GM21390 (cell line): Measurements from ENCODE around the gene CYB5R2.
"Not testable (repeated sequence)": the region's sequence is repeated elsewhere in the genome, so short reads cannot be mapped to it uniquely, and the experiment has no call there.

ENCODE experiments used
- ATAC-seq: cut with Tn5 transposase; IDR thresholded peaks from one replicate; pipeline ENCODE4 v1.9.1; 2021; ENCODE audit not compliant: unreplicated experiment

The CYB5R2 gene

DNA sequence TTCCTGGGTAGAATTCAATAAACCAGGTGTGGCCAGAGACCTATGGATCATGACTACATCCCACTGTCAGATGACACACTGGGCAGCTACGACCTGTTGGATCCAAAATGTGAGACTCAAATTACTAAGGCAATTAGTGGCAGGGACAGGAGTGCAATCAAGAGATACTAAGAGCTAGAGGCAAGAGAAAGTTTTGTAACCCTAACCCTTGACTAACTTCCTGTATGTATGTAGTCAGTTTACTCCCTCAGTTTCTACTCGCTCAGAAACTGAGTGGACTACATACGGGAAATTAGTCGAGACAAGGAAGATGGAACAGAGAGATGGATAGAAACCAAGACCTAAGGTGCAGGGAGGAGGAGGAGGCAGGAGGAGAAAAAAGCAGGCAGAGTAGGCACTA is 2.7 kb downstream of the CYB5R2 start:
- no peak for ATAC-seq

DNA sequence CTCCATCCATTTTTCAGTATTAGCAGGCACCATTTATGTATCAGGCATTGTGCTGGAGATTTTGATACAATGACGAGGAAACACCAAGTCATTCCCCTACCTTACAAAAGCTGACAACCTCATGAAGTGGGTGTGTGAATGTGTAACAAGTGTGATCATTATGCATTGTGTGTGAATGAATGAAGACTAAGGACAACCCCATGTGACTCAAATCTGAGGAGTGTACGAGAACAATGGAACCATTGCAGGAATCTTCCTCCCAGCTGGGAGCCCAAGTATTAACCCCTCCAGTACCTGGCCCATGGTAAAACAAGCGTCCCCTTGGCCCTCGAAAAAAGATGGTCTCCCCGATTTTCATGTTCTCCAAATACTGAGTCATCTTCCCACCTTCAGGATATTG is 4.4 kb downstream of the CYB5R2 start:
- ATAC-seq, result no peak

DNA sequence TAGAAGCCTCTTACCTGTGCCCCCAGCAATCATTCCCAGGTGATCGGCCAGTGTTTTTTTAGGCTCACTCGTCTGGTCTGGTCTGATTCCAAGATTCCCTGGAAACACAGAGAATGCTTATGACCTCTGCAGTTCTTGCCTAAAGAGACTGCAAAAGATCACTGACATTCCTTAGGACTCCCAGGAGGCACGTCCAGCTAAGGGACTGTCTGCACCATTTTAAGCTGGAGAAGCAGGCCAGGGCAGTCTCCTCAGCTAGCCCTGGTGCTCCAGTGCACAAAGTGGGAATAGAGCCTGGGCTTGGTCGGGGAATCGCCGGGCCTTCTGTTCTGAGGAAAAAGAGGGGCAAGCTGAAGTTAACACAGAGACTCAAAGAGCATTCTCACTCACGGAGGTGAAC is 4.8 kb downstream of the CYB5R2 start:
- ATAC-seq, result no peak

DNA sequence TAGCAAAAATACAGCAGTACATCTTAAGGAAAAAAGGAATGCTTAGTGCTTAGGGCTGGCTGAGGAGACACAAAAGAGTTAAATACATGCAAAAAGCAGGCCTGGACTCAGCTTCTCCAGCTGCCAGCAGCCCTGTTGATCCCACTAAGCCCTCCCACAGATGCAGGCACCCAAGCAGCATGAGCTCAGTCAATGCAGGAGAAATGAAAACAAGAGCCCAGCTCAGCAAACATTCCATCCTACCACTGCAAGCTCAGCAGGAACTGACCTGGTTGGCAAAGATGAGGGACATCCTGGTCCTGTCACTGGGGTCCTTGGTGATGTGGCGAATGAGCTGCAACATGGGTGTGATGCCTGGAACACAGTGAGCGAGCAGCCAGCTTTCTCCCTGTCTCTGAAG is 5.8 kb downstream of the CYB5R2 start:
- ATAC-seq, result no peak

DNA sequence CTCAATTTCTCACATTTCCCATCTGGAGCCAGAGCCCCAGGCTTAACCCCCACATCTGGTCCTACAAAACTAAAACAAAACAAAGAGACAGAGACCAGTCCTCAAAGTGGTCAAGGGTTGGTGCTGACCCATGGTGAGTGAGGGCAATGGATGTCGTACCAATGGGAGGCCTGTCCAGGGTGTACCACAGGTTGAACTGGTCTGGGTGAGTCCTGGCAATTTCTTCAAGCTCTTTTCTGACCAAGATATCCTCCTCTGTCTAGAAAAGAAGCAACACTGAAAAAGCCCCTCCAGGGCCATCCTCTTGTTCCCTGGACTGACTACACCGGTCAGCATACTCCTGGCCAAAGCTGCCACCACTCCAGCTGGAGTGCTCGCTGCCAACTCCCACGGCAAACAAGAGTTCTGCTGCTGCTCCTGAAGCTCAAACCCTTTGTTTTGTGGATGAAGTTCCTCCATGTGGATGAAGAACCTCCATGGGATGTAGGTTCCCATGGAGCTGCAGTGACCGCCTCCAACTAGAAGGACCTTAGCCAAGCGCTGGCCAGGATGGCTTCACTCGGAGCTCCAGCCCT is 6.9 kb downstream of the CYB5R2 start:
- no peak for ATAC-seq

GRCh38 chr11:7665473-7666291 is 7.6 kb downstream of the CYB5R2 start:
- ATAC-seq, result peak; percentile 98

GRCh38 chr11:7664867-7665266 is 8.4 kb downstream of the CYB5R2 start:
- no peak for ATAC-seq

- ATAC-seq, result not testable (repeated sequence)
These were observed 9.8 kb downstream of the CYB5R2 start for GRCh38 chr11:7663531-7663930.

DNA sequence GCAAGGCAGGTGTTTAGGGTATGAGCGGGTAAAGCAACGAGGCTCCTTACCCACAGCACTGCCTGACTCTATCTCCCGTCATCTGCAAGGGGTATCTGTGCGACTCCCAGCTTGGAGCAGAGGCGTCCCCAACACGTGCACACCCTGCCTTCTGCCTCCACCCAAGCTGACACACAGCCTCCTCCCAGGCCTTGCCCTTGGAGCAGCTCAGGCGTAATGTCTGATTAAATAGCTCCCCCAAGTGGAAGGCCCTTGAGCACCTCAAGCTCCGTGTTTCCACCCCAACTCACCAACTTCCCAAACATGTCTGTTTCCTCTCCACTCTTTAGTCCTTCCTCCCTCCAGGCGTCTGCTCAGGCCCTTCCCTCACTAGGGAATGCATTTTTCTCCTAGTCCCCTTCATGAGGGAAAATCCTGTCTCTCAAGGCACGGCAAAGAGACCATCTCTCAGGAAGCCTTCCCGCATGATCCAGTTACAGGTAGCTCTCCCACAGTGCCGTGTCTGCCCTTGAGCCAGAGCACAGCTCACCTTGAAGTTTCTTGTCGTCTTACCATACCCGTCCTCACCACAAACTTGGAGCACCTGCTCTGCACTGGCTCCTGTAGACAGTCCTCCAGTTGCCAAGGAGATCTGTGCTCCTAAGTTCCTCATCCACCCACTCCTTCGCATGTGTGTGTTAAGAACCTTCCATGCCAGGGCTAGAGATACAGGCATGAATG is 15.8 kb downstream of the CYB5R2 start:
- no peak for ATAC-seq

DNA sequence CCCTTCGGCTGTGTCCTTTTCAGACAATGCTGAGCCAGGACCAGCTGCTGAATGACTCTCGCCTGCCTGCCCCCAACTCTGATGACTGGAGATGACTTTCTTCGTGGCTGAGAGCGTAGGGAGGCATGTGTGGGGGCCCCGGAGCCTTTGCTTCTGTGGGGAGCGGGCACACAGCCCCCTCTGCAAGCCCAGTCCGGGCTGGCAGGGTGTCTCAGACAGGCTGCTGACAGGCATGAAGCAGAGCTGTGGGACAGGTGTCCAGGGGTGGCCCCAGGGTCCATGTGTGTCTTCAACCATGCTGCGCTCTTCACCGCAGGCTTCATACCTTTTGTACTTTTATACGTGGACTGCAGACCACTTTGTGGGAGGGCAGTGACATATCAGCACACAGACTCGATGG is 16.6 kb downstream of the CYB5R2 start:
- no peak for ATAC-seq

- ATAC-seq, result no peak
These were observed 17.8 kb downstream of the CYB5R2 start for GRCh38 chr11:7655253-7656217.

DNA sequence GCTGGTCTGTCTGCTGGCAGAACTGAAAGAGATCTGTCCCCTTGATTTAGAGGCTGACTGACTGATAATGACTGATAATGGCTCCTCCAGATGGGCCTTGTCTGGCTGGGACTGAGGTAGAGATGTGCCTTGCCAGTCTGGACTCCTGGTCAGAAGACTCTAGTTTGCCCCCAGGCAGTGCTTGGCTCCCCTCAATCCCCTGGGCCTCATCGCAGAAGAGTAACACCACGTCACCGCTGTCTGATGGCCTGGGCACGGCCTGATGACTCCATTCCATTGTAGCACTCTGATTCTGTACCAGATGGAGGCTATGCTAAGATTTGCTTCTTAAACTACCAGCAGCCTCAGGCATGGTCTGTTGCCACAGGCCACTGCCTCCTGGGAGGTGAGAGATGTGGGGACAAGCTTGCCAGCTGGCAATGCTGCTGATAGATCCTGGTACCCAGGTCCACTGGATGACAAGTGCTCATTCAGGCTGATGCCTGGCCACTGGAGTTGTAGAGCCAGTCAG is 19.1 kb downstream of the CYB5R2 start:
- no peak for ATAC-seq

DNA sequence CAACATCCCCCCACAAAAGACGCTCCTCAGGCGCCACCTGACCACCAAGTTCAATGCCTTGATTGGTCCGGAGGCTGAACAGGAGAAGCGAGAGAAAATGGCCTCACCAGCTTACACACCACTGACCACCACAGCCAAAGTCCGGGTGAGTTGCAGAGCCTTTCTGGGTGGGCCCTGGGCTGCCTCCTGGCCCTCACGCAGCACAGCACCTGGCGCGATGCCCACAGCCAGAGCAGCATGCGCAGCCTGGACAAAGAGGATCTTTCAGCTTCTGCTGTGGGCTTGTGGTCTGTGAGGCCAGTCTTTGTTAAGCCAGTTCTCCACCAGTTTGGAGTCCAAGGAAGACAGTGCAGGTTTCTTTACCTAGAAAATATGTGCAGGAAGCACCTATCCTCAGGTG is 21.6 kb downstream of the CYB5R2 start:
- no peak for ATAC-seq

- ATAC-seq, result no peak
These were observed 22.2 kb downstream of the CYB5R2 start for GRCh38 chr11:7651140-7651551.

GRCh38 chr11:7648264-7648663 is 25.0 kb downstream of the CYB5R2 start:
- ATAC-seq, result no peak

DNA sequence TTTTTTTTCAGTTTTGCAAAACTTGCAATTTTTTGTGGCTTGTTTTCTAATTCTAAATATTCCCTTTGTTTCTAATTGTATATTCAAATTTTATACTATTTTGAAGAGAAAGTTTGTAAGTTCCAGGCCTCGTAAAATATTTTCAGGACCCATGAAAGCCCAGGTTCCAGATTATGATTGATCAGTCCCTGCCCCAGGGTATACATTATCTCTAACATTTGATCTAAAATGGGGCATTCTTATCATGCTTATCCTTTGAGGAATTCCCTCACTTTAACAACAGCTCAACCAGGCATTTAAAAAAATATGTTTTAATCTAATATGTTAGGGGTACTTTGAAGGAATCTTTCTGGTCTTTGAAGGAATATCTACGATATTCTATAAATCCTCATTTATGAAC is 26.4 kb downstream of the CYB5R2 start:
- no peak for ATAC-seq

- no peak for ATAC-seq
These were observed 28.1 kb downstream of the CYB5R2 start for GRCh38 chr11:7645206-7645605.

- no peak for ATAC-seq
These were observed 30.0 kb downstream of the CYB5R2 start for GRCh38 chr11:7643314-7643713.

GRCh38 chr11:7642747-7643146 is 30.6 kb downstream of the CYB5R2 start:
- no peak for ATAC-seq

GRCh38 chr11:7640816-7641215 is 32.5 kb downstream of the CYB5R2 start:
- no peak for ATAC-seq

DNA sequence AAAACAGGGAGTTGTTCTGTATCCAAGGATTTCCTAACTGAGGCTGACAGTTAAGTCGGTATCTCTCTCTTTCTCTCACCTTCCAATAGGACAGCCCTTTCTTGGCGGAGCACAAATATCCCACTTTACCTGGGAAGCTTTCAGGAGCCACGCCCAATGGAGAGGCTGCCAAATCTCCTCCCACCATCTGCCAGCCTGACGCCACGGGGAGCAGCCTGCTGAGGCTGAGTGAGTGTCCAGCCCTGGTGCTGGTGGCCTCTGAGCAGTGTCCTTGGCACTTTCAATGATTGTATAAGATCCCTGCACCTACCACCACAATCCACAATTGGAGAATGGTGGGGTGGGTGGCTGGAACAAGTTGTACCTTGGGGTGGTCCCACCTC is 33.7 kb downstream of the CYB5R2 start:
- no peak for ATAC-seq
